PC-3 (cell line): ENCODE measurements around the gene WDR83. TPM values are rescaled to one million over a fixed set of nuclear protein-coding genes. Genes with fewer than 3 reads are reported as not detected.
"Not testable (repeated sequence)": the region's sequence is repeated elsewhere in the genome, so short reads cannot be mapped to it uniquely, and the experiment has no call there.

Experiments used
- ATAC-seq: fragments of 200-7000 bp; cut with Tn5 transposase; 2 replicates; pipeline ENCODE4 v1.9.1; 2020; ENCODE audit warnings: mild to moderate bottlenecking, moderate library complexity
- BruUV-seq: library from RNA; stranded (reverse); fragments of 400-500 nt; replicated peaks from 2 replicates; lab custom pipeline; 2021; lab: Mats Ljungman, UMichigan
- CTCF ChIA-PET: fragments of 300-600 bp; sonication (Branson Sonifier 250); formaldehyde crosslinking; loops from one replicate; lab custom pipeline; 2022; ENCODE audit warnings: antibody characterized with exemption; lab: Charles Lee
- POLR2A ChIA-PET: fragments of 300-600 bp; sonication (Branson Sonifier 250); formaldehyde crosslinking; loops from one replicate; lab custom pipeline; 2022; ENCODE audit warnings: antibody characterized with exemption; ENCODE audit not compliant: unreplicated experiment; lab: Charles Lee
- DNase-seq: peaks from one replicate; pipeline ENCODE4 v3.0.0-alpha.2; 2015
- H2AFZ ChIP-seq: fragments of 300-600 bp; sonication (generic); 2 replicates; pipeline ENCODE4 v1.6.0; 2016; ENCODE audit warnings: antibody characterized with exemption, low read length
- H3F3A ChIP-seq: fragments of 300-600 bp; sonication (generic); one replicate; pipeline ENCODE4 v1.6.0; 2017; ENCODE audit warnings: antibody characterized with exemption, low read length, control low read depth, mild to moderate bottlenecking; ENCODE audit not compliant: unreplicated experiment
- H3K27ac ChIP-seq: fragments of 300-600 bp; sonication (generic); 2 replicates; pipeline ENCODE4 v1.5.1; 2016; ENCODE audit warnings: mild to moderate bottlenecking, low read length
- H3K27me3 ChIP-seq: fragments of 300-600 bp; sonication (generic); 2 replicates; pipeline ENCODE4 v1.6.1; 2016; ENCODE audit warnings: low read length, mixed read lengths
- H3K36me3 ChIP-seq: fragments of 300-600 bp; sonication (generic); 2 replicates; pipeline ENCODE4 v1.6.1; 2016; ENCODE audit warnings: low read depth, mixed run types, low read length, mixed read lengths
- H3K4me1 ChIP-seq: fragments of 300-600 bp; sonication (generic); 2 replicates; pipeline ENCODE4 v1.5.1; 2016; ENCODE audit warnings: low read length; ENCODE audit not compliant: insufficient read depth
- H3K4me2 ChIP-seq: fragments of 300-600 bp; sonication (generic); 2 replicates; pipeline ENCODE4 v1.6.0; 2016; ENCODE audit warnings: low read length
- H3K4me3 ChIP-seq: fragments of 300-600 bp; sonication (generic); 2 replicates; pipeline ENCODE4 v1.5.1; 2016; ENCODE audit warnings: mild to moderate bottlenecking, low read length, mixed read lengths
- H3K79me2 ChIP-seq: fragments of 300-600 bp; sonication (generic); 2 replicates; pipeline ENCODE4 v1.6.1; 2017; ENCODE audit warnings: low read length, mixed read lengths
- H3K9ac ChIP-seq: fragments of 300-600 bp; sonication (generic); 2 replicates; pipeline ENCODE4 v1.6.0; 2016; ENCODE audit warnings: mild to moderate bottlenecking, low read length
- H3K9me2 ChIP-seq: fragments of 300-600 bp; sonication (generic); replicated peaks from 2 replicates; pipeline ENCODE4 v1.6.1; 2016; ENCODE audit warnings: mixed run types, low read length, mixed read lengths
- H3K9me3 ChIP-seq: fragments of 300-600 bp; sonication (generic); 2 replicates; pipeline ENCODE4 v1.6.1; 2016; ENCODE audit warnings: low read length, mixed read lengths
- H4K20me1 ChIP-seq: fragments of 300-600 bp; sonication (generic); 2 replicates; pipeline ENCODE4 v1.6.1; 2016; ENCODE audit warnings: low read length, mixed read lengths
- EZH2 ChIP-seq: fragments of 300-600 bp; sonication (generic); IDR thresholded peaks from one replicate; pipeline ENCODE4 v1.6.1; 2017; ENCODE audit warnings: antibody characterized with exemption, mild to moderate bottlenecking, low read length; ENCODE audit not compliant: unreplicated experiment
- EZH2phosphoT487 ChIP-seq: fragments of 300-600 bp; sonication (generic); IDR thresholded peaks from 2 replicates; pipeline ENCODE4 v1.6.1; 2018; ENCODE audit warnings: mild to moderate bottlenecking, antibody characterized with exemption, low read length, borderline replicate concordance
- intact Hi-C: fragments of 100-400 bp; cut with micrococcal nuclease; formaldehyde crosslinking; loops from 2 replicates; pipeline ENCODE4 v1.9.0; 2023
- total RNA-seq: library from RNA; depleted of rRNA; stranded (reverse); fragments of >200 nt; gene quantifications from 2 replicates; pipeline ENCODE4 v1.2.3, GENCODE V29; 2014
- TF ChIP-seq, protein P1 (sequence below): fragments of 300-600 bp; sonication (generic); conservative IDR thresholded peaks from 2 replicates; pipeline ENCODE4 v1.5.1; 2017; ENCODE audit warnings: antibody characterized with exemption, low read depth, mild to moderate bottlenecking, low read length

Gene WDR83
- total RNA-seq, 1 experiment from 2014 or later = 39.5 TPM

DNA sequence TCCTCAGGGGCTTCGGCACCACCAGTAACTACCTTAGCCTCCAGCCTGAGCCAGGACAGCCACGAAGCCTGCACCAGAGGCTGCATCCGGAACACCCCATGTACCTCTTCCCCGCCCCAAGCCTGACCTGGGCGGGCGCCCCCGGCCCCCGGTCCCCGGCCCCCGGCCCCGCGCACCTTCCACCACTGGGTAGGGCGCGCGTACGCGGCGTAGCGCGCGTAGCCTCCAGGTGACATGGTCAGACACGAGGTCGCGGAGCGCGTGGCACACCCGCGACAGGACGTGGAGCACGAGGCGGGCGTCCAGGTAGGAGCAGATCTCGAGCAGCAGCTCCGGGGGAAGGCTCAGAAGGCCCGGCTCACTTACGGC is 29.4 kb downstream of the WDR83 start:
- no peaks in the 10 kb centered on the region for H4K20me1 ChIP-seq
- H3K79me2 ChIP-seq = peaks cover 14% of the 10 kb centered on the region
- H3K9ac ChIP-seq = peak overlapping the region; percentile 82
- H3K9me3 ChIP-seq = no peaks in the 10 kb centered on the region
- TF ChIP-seq EZH2 (no peak), EZH2phosphoT487 (no peak)
- TF ChIP-seq, protein P1, sequence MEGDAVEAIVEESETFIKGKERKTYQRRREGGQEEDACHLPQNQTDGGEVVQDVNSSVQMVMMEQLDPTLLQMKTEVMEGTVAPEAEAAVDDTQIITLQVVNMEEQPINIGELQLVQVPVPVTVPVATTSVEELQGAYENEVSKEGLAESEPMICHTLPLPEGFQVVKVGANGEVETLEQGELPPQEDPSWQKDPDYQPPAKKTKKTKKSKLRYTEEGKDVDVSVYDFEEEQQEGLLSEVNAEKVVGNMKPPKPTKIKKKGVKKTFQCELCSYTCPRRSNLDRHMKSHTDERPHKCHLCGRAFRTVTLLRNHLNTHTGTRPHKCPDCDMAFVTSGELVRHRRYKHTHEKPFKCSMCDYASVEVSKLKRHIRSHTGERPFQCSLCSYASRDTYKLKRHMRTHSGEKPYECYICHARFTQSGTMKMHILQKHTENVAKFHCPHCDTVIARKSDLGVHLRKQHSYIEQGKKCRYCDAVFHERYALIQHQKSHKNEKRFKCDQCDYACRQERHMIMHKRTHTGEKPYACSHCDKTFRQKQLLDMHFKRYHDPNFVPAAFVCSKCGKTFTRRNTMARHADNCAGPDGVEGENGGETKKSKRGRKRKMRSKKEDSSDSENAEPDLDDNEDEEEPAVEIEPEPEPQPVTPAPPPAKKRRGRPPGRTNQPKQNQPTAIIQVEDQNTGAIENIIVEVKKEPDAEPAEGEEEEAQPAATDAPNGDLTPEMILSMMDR = no peak
- peaks cover 16% of the 10 kb centered on the region for H3K36me3 ChIP-seq
- H3K9me2 ChIP-seq = no peaks in the 10 kb centered on the region
- H3K4me1 ChIP-seq = peaks cover 15% of the 10 kb centered on the region
- peak overlapping the region; percentile 83 for H3K4me3 ChIP-seq
- H3K4me2 ChIP-seq = peak overlapping the region; percentile 96
- H3K27ac ChIP-seq = peak overlapping the region; percentile 42; the same call in 1 of the 2 replicates
- ATAC-seq (peak; percentile 3), DNase-seq (no peak)
- peak overlapping the region; percentile 87 for H2AFZ ChIP-seq
- ChIA-PET CTCF (no interaction called here), POLR2A (no interaction called here)
- BruUV-seq = no TSS peak
- no peaks in the 10 kb centered on the region for H3K27me3 ChIP-seq
- no peaks in the 10 kb centered on the region for H3F3A ChIP-seq
- intact Hi-C loops = no loop called here

DNA sequence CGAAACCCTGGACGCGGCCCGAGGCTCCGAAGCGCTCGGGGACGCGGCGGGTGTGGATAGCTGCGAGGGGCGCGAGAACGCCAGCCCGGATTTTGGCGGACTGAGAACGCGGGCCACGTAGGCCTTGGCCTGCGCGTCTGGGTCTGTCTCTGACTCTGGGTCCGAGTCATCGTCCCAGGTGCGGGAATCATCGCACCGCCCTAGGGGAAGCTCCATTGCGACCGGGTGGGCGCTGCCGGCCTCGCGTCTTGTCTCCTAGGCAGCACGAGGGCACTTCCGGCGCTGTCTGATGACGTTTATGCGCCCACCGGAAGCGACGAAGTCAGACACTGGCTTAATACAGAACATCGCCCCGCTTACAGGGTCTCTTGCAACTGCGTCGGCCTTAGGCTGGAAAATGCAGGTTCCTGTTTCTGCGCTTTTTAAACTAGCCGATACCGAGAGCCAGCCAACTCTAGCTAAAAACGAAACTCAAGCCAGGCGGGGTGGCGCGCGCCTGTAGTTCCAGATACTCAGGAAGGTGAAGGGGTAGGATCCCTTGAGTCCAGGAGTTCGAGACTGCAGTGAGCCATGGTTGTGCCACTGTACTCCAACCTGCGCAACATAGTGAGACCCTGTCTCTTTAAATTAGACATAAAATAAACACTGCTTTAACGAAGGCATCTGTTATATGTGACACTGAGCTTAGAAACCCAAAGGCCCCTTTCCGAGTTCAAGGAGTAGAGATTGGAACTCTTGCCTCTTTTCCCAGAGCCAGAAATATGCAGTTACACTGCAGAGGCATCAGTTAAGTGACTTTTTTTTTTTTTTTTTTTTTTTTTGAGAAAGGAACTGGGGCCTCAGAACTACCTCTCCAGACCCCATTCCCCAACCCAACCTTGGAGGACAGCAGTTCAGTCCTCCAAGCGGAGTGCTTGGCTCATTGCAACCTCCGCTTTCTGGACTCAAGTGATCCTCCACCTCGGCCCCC is 30.0 kb downstream of the WDR83 start, which contains the start of gene FBXW9:
Gene FBXW9 (minus strand): TSS at position 266 of the 970 bp plus-strand sequence. CDS start 50 bp downstream, at position 216.
- Histone ChIP-seq H3K4me2 (peak within 1 kb of the TSS; percentile 96), H3K27me3 (no peaks in the 10 kb centered on the region), H3F3A (no peaks in the 10 kb centered on the region), H3K9me2 (no peaks in the 10 kb centered on the region), H3K4me3 (peak within 1 kb of the TSS; percentile 83), H4K20me1 (no peaks in the 10 kb centered on the region), H3K79me2 (peaks cover 14% of the 10 kb centered on the region), H2AFZ (peak within 1 kb of the TSS; percentile 87), H3K27ac (peak within 1 kb of the TSS; percentile 42), H3K36me3 (peaks cover 22% of the 10 kb centered on the region), H3K9me3 (no peaks in the 10 kb centered on the region), H3K4me1 (peaks cover 15% of the 10 kb centered on the region), H3K9ac (peak within 1 kb of the TSS; percentile 82)
- ChIA-PET CTCF (no interaction called here), POLR2A (no interaction called here)
- peak; percentile 98 for DNase-seq
- TSS peak; percentile 99 for BruUV-seq
- TF ChIP-seq EZH2 (no peak), EZH2phosphoT487 (no peak)
- TF ChIP-seq, protein P1 = no peak
- ATAC-seq = peak; percentile 85
- intact Hi-C loops = no loop called here

DNA sequence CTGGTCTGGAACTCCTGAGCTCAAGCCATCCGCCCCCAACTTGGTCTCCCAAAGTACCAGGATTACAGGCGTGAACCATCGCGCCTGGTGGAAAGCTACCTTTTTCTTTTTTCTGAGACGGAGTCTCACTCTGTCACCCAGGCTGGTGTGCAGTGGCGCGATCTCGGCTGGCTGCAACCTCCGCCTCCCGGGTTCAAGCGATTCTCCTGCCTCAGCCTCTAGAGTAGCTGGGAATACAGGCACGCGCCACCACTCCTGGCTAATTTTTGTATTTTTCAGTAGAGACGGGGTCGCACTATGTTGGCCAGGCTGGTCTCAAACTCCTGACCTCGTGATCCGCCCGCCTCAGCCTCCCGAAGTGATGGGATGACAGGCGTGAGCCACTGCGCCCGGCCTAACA is 30.8 kb downstream of the WDR83 start:
- H3K27me3 ChIP-seq, H3K9me3 ChIP-seq, H3K9me2 ChIP-seq, H3K4me3 ChIP-seq, H4K20me1 ChIP-seq, BruUV-seq, ATAC-seq, H3F3A ChIP-seq, DNase-seq, intact Hi-C loops, POLR2A ChIA-PET, H3K27ac ChIP-seq, H2AFZ ChIP-seq, CTCF ChIA-PET, H3K9ac ChIP-seq: not testable (repeated sequence)
- peaks cover 14% of the 10 kb centered on the region for H3K79me2 ChIP-seq
- H3K4me1 ChIP-seq = peaks cover 15% of the 10 kb centered on the region
- H3K4me2 ChIP-seq = peak overlapping the region; percentile 96; the same call in 1 of the 2 replicates
- H3K36me3 ChIP-seq = peaks cover 29% of the 10 kb centered on the region
